GM21717 (cell line): ENCODE data around the gene CCNT1.
"Not testable (repeated sequence)": the region's sequence is repeated elsewhere in the genome, so short reads cannot be mapped to it uniquely, and the experiment has no call there.

Experiments
- ATAC-seq: cut with Tn5 transposase; IDR thresholded peaks from one replicate; pipeline ENCODE4 v1.9.1; 2021; ENCODE audit warnings: mild to moderate bottlenecking, moderate library complexity; ENCODE audit not compliant: unreplicated experiment

CCNT1 gene

DNA sequence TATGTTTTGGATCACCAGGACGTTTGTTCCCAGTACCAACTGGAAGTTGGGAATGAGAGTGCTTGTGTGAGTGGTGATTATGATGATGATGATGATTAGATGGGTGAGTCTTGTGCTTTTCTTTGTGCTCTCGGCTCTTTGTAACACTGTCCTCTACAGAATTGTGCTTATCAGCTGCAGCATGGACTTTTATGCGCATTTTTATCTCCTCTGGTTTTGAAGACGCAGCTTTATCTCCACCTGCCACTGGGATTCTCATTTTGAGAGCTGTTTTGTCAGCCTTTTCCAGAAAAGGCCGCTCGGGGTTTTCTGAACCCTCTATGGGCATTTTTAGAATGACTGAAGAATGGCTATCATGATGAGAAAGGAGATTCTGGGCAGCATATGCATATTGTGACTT, 22.9 kb downstream of the CCNT1 start:
- no peak for ATAC-seq

DNA sequence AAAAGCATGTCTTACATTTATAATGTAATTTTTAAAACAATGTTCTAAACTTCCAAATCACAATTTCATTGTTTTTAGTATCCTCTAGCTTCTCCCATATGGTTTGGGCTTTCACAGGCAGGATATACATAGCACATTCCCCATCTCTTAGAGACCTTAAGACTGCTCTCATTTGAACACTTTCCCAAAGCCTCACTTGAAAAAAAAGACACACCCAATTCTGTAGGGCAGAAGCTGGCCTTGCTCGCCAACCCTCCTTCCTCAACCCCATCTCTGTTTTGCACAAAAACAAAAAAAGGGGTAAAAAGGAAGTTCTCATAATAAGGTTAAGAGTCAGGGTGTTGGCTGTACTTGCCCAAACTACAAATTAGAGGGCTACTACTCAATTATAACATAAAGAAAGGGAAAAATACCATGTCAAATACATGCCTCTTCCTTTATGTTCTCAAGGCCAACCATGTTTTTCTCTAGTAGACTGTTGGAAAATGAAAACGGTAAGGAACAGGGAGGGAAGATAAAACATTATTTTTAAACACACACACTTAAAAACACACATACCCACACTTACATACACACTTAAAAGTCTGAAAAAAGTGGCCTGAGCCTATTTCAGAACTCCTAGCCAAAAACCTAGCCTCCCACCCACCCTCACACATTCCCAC, 24.6 kb downstream of the CCNT1 start:
- ATAC-seq, result no peak

DNA sequence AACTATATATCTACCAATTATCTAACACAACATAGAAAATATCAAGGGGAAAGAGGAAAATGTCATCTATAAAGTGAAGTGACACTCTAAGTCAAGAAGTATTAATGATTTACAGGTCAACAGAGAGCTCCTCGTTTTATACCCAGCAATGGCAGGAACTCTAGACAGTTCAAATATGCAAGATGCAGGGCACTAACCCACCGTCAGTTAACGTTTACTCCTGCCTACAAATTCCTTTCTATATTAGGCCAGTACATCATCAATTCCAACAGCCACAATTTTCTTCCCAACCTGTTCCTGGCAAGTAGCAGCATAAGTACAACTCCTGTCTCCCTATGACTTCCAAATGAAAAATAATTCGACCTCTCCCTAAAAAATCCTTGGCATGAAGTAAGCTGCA, 25.5 kb downstream of the CCNT1 start:
- no peak for ATAC-seq

DNA sequence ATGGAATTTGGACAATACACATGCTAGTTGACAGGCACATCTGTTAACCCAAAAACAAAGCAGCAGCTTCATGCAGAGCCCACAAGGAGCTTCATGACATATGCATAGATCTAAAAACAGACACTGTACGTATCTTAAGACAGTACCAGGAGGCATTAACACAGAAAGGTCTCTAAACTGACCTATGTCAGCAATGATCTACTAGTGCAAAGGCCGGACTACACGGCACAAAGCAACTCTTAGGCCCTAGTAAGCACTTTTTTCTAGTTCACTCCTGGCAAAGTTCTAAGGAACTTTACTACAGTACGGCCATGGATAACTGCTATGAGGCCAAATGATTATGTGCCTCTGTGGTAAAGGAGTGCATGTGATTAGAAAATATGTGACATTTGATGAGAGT, 26.1 kb downstream of the CCNT1 start:
- ATAC-seq, result no peak

DNA sequence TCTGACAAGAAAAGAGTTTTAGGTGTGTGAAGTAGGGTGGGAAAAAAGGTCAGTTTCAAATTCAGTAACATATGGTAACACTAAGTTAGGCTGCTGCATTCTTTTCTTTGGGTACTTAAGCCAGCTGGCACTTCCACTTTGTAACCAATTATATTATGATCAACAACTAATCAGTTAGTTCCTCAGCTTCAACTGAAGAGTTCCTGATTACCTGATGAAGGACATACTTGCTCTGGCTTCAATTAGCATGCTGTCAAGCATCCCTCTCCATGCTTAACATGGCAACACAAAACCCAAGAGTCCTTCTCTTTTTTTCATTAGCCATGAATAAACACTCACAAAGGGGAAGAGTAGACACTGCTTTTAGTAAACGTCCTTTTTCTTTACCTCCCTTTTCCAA, 27.7 kb downstream of the CCNT1 start:
- no peak for ATAC-seq

DNA sequence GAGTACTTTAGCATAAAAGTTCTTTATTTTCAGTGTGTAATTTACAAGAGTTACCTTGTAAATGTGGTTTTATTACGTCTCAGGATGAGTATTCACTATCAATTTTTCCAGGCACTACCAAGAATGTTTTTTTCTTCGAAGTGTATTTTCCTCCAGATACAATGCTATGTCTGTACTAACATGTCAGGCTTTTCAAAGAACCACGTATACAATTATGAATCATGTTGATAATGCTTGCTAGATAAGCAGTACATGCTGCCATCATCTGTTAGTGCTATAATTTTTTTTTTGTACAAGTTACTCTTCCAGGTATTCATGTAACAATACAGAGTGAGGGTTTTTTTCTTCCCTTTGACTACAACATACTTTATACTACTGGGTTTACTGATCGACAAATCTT, 28.9 kb downstream of the CCNT1 start:
- no peak for ATAC-seq

DNA sequence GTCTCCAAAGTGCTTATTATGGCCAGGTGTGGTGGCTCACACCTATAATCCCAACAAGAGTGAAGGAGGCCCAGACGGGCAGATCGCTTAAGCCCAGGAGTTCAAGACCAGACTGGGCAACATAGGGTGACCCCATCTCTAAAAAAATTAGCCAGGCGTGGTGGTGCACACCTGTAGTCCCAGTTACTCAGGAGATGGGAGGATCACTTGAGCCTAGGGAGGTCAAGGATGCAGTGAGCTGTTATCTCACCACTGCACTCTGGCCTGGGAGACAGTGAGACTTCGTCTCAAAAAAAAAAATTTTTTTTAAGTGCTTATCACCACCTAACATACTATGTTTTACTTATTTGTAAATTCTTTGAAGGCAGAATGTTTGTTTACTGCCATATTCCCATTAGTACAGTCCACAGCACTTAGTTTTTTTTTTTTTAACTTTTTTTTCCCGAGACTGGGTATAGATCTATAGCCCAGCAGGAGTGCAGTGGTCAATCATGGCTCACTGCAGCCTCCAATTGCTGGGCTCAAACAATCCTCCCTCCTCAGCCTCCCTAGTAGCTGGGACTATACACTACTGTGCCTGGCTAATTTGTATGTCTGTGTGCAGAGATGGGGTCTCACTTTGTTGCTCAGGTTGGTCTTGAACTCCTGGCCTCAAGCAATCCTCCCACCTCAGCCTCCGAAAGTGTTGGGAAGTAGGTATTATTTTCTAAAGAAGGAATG, 29.7 kb downstream of the CCNT1 start:
- ATAC-seq, result no peak

DNA sequence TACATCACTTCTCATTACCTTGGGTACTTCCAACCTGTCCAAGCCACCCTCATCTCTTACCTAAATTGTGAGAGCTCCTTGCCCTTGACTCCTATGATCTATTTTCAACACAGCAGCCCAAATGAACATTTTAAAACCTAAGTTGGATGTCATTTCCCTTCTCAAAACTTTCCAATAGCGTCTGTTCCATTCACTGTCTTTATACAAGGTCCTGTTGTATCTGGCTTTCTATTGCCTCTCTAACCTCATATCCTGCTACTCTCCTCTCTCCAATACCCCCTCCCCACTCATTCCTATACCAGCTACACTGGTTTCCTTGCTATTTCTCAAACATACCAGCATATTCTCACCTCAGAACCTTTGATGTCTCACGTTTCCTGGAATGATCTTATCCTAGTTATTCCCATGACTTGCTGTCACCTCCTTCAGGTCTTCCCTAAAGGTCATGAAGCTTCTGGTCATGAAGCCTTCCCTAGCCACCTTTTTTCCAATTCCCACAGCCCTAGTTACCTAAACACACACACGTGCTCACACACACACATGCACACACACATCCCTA, 30.4 kb downstream of the CCNT1 start:
- ATAC-seq, result no peak

DNA sequence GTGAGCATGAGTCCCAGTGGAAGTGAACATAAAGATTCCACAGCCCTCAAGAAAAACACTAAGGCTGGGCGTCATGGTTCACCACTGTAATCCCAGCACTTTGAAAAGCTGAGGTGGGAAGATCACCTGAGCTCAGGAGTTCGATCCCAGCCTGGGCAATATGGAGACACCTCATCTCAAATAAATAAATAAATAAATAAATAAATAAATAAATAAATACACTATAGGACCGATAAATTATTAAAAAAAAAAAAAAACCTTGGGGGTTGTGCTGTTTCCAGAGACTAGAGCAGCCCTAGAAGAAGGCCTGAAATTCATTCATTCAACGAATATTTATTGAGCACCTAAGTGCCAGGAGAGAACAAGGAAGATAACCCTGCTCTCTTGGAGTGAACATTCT, 33.0 kb downstream of the CCNT1 start:
- no peak for ATAC-seq

GRCh38 chr12:48682927-48683326, 33.6 kb downstream of the CCNT1 start:
- ATAC-seq, result no peak

DNA sequence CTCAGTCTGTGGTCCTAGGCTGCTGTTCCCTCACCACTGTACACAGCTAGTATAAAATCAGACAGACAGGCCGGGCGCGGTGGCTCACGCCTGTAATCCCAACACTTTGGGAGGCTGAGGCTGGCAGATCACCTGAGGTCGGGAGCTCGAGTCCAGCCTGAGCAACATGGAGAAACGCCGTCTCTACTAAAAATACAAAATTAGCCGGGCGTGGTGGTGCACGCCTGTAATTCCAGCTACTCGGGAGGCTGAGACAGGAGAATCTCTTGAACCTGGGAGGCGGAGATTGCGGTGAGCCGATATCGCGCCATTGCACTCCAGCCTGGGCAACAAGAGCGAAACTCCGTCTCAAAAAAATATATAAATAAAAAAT, 34.0 kb downstream of the CCNT1 start:
- not testable (repeated sequence) for ATAC-seq

- peak; percentile 99 for ATAC-seq
These were observed 34.6 kb downstream of the CCNT1 start, which contains the start of gene KANSL2 for GRCh38 chr12:48681710-48682532. TSS of gene KANSL2 (minus strand) at chr12:48682238. CDS start at chr12:48681632, 606 bp downstream.

GRCh38 chr12:48681399-48681709, 35.2 kb downstream of the CCNT1 start:
- no peak for ATAC-seq

GRCh38 chr12:48680861-48681260, 35.6 kb downstream of the CCNT1 start:
- ATAC-seq, result no peak

GRCh38 chr12:48678551-48679185, 37.8 kb downstream of the CCNT1 start:
- ATAC-seq, result no peak

GRCh38 chr12:48671231-48671856, 45.2 kb downstream of the CCNT1 start:
- no peak for ATAC-seq

- ATAC-seq, result no peak
These were observed 47.5 kb downstream of the CCNT1 start for GRCh38 chr12:48668996-48669395.

DNA sequence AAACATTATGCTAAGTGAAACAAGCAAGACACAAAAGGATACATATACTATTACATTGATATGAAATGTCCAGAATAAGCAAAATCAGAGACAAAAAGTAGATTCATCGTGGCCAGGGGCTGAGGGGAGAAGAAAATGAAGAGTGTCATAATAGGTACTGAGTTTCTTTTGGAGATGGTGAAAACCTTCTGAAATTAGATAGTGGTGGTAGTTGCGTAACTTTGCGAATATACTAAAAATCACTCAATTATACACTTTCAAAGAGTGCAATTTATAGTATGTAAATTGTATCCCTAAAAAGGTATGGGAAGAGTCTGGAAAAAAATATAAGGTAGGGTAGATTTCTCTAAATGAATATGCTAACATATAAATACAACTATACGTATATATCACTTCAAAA, 56.6 kb downstream of the CCNT1 start:
- ATAC-seq, result no peak

DNA sequence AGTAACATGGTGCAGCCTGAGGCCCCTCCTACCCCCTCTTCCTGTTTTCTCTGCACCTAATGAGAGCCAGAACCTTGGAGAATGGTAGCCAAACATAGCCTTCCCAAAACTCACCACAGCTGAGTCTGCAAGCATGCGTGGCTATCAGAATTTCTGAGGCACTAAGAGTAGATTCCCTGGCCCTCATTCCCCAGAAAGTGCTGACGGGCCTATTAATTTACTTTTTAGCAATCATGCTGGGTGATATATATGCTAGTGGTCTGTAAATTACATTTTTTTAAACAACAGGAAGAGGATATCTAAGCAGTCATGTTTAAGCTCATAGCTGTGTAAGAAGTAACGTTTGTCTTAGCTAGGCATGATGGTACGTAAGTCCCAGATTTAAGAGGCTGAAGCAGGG, 64.8 kb downstream of the CCNT1 start:
- no peak for ATAC-seq

- not testable (repeated sequence) for ATAC-seq
These were observed 71.2 kb downstream of the CCNT1 start for GRCh38 chr12:48645354-48645753.

DNA sequence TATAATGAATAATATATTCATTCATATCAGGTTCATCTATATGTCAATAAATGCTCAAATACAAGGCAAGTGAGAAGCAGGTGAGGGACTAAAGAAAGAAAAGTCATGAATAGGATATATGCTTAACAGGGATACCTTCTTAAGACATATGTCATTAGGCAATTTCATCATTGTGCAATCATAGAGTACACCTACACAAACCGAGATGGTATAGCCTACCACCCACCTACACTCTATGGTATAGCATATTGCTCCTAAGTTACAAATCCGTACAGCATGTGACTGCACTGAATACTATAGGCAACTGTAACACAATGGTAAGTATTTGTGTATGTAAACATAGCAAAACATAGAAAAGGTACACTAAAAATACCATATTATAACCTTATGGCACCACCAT, 73.5 kb downstream of the CCNT1 start:
- no peak for ATAC-seq
